IMR-90 (cell line): ENCODE measurements around the gene ERV3-1. TPM values are rescaled to one million over a fixed set of nuclear protein-coding genes. Genes with fewer than 3 reads are reported as not detected.
"Not testable (repeated sequence)": the region's sequence is repeated elsewhere in the genome, so short reads cannot be mapped to it uniquely, and the experiment has no call there.

Source experiments
- ATAC-seq: fragments of 200-7000 bp; cut with Tn5 transposase; 2 replicates; pipeline ENCODE4 v1.9.1; 2020; ENCODE audit warnings: low read depth, mild to moderate bottlenecking, moderate library complexity
- BruUV-seq: library from RNA; stranded (reverse); fragments of 400-500 nt; replicated peaks from 2 replicates; lab custom pipeline; 2021; lab: Mats Ljungman, UMichigan
- CTCF ChIA-PET: fragments of 300-600 bp; formaldehyde crosslinking; extraction: SDS; loops from one replicate; lab custom pipeline; 2021; ENCODE audit warnings: antibody characterized with exemption; lab: Yijun Ruan, JAX
- POLR2A ChIA-PET: fragments of 300-600 bp; sonication (Branson Sonifier 250); formaldehyde crosslinking; loops from one replicate; lab custom pipeline; 2022; ENCODE audit warnings: antibody characterized with exemption; ENCODE audit not compliant: unreplicated experiment; lab: Charles Lee
- DNase-seq: peaks from one replicate; pipeline ENCODE4 v3.0.0; 2013
- H2AFZ ChIP-seq: replicated peaks from 2 replicates; pipeline ENCODE3; 2013; ENCODE audit warnings: low read length, mild to moderate bottlenecking; ENCODE audit not compliant: poor library complexity
- H2AK5ac ChIP-seq: 2 replicates; pipeline ENCODE4 v1.6.1; 2013; ENCODE audit warnings: low read depth, low read length, inconsistent platforms
- H2AK9ac ChIP-seq: replicated peaks from 2 replicates; pipeline ENCODE3; 2013; ENCODE audit warnings: mild to moderate bottlenecking, low read depth, low read length, moderate library complexity; ENCODE audit not compliant: poor library complexity
- H2BK120ac ChIP-seq: 2 replicates; pipeline ENCODE4 v1.6.1; 2013; ENCODE audit warnings: low read depth, low read length, inconsistent platforms
- H2BK15ac ChIP-seq: 3 replicates; pipeline ENCODE4 v1.6.1; 2013; ENCODE audit warnings: low read depth, low read length, inconsistent platforms
- H2BK20ac ChIP-seq: 2 replicates; pipeline ENCODE4 v1.6.1; 2013; ENCODE audit warnings: low read depth, mild to moderate bottlenecking, inconsistent platforms, low read length, moderate library complexity
- H2BK5ac ChIP-seq: 2 replicates; pipeline ENCODE4 v1.6.1; 2013; ENCODE audit warnings: mild to moderate bottlenecking, low read depth, low read length, inconsistent platforms; ENCODE audit not compliant: poor library complexity, severe bottlenecking
- H3K14ac ChIP-seq: replicated peaks from 2 replicates; pipeline ENCODE4 v1.6.1; 2013; ENCODE audit warnings: low read depth, low read length, inconsistent platforms
- H3K18ac ChIP-seq: 2 replicates; pipeline ENCODE4 v1.6.1; 2013; ENCODE audit warnings: low read depth, low read length, control low read depth
- H3K23ac ChIP-seq: 2 replicates; pipeline ENCODE4 v1.6.1; 2013; ENCODE audit warnings: low read depth, low read length, inconsistent platforms
- H3K27ac ChIP-seq: 2 replicates; pipeline ENCODE4 v1.5.1; 2013; ENCODE audit warnings: mild to moderate bottlenecking, control low read depth, low read length; ENCODE audit not compliant: insufficient read depth
- H3K27me3 ChIP-seq: 2 replicates; pipeline ENCODE4 v1.6.1; 2013; ENCODE audit warnings: low read length; ENCODE audit not compliant: control insufficient read depth, insufficient read depth
- H3K36me3 ChIP-seq: 2 replicates; pipeline ENCODE4 v1.6.1; 2013; ENCODE audit warnings: low read length, mixed read lengths; ENCODE audit not compliant: control insufficient read depth, insufficient read depth
- H3K4ac ChIP-seq: 2 replicates; pipeline ENCODE4 v1.6.1; 2013; ENCODE audit warnings: low read depth, low read length, inconsistent platforms
- H3K4me1 ChIP-seq: 2 replicates; pipeline ENCODE4 v1.6.1; 2013; ENCODE audit warnings: low read length, mixed read lengths; ENCODE audit not compliant: control insufficient read depth, insufficient read depth
- H3K4me2 ChIP-seq: 2 replicates; pipeline ENCODE4 v1.6.1; 2013; ENCODE audit warnings: low read depth, mild to moderate bottlenecking, control low read depth, low read length, moderate library complexity
- H3K4me3 ChIP-seq: 2 replicates; pipeline ENCODE4 v1.5.1; 2013; ENCODE audit warnings: low read depth, mild to moderate bottlenecking, control low read depth, low read length, moderate library complexity; ENCODE audit not compliant: insufficient read depth
- H3K56ac ChIP-seq: 2 replicates; pipeline ENCODE4 v1.6.1; 2013; ENCODE audit warnings: low read length, inconsistent platforms; ENCODE audit not compliant: insufficient read depth; ENCODE audit errors: extremely low read depth
- H3K79me1 ChIP-seq, 2 experiments: 2 replicates each; pipeline ENCODE4 v1.6.1; 2013; ENCODE audit warnings: low read length in 2 of 2, inconsistent platforms in 1 of 2, low read depth in 1 of 2
- H3K9ac ChIP-seq: 2 replicates; pipeline ENCODE4 v1.6.1; 2013; ENCODE audit warnings: low read depth, low read length, control low read depth
- H3K9me1 ChIP-seq: 2 replicates; pipeline ENCODE4 v1.6.1; 2013; ENCODE audit warnings: low read length, inconsistent platforms; ENCODE audit not compliant: insufficient read depth
- H3K9me3 ChIP-seq: 2 replicates; pipeline ENCODE4 v1.6.1; 2013; ENCODE audit warnings: low read length; ENCODE audit not compliant: control insufficient read depth, insufficient read depth
- H4K20me1 ChIP-seq: 2 replicates; pipeline ENCODE4 v1.6.1; 2013; ENCODE audit warnings: low read length, inconsistent platforms; ENCODE audit not compliant: insufficient read depth
- H4K5ac ChIP-seq: 2 replicates; pipeline ENCODE4 v1.6.1; 2013; ENCODE audit warnings: mild to moderate bottlenecking, low read depth, low read length, control low read depth
- H4K8ac ChIP-seq, 2 experiments: 2 replicates each; pipeline ENCODE4 v1.6.1; 2013; ENCODE audit warnings: low read depth in 2 of 2, low read length in 2 of 2, control low read depth in 1 of 2, inconsistent platforms in 1 of 2
- H4K91ac ChIP-seq: 2 replicates; pipeline ENCODE4 v1.6.1; 2013; ENCODE audit warnings: low read depth, low read length, inconsistent platforms; ENCODE audit not compliant: insufficient read depth
- WGBS, 2 experiments: methylation state at CpG; one replicate each; pipeline versions ENCODE4 v1.1.5 to v1.1.7; 2013; ENCODE audit warnings: missing lambda C conversion rate in 2 of 2; ENCODE audit not compliant: insufficient read length in 1 of 2; ENCODE audit errors: extremely low coverage in 2 of 2; 5-methylcytosine and 5-hydroxymethylcytosine counted together
- dilution Hi-C: fragments of 300-500 bp; cut with HindIII; formaldehyde crosslinking; loops from one replicate; pipeline ENCODE4 v1.14.3; 2018; ENCODE audit warnings: low sequenced_read_pairs; ENCODE audit not compliant: unreplicated experiment
- in situ Hi-C: fragments of 300-500 bp; cut with MboI; formaldehyde crosslinking; loops from 3 replicates; pipeline ENCODE4 v1.14.3; 2019; ENCODE audit warnings: low sequenced_read_pairs, inconsistent platforms, mixed read lengths
- intact Hi-C: fragments of 100-400 bp; cut with micrococcal nuclease; formaldehyde crosslinking; loops from 2 replicates; pipeline ENCODE4 v1.10.0; 2022
- polyA plus RNA-seq, 3 experiments: library from polyadenylated mRNA; depleted of rRNA; stranded (reverse); fragments of >200 nt; gene quantifications; 2 replicates each; pipeline ENCODE4 v1.2.3, GENCODE V29; 2012; ENCODE audit warnings: low replicate concordance in 1 of 3
- total RNA-seq: library from RNA; depleted of rRNA; stranded (reverse); fragments of >200 nt; gene quantifications from 2 replicates; pipeline ENCODE4 v1.2.3, GENCODE V29; 2012

ERV3-1 gene
- total and polyA plus RNA-seq, 2 of the 4 experiments (the other 2 are of a cell fraction) = 7.0 to 11.8 TPM

DNA sequence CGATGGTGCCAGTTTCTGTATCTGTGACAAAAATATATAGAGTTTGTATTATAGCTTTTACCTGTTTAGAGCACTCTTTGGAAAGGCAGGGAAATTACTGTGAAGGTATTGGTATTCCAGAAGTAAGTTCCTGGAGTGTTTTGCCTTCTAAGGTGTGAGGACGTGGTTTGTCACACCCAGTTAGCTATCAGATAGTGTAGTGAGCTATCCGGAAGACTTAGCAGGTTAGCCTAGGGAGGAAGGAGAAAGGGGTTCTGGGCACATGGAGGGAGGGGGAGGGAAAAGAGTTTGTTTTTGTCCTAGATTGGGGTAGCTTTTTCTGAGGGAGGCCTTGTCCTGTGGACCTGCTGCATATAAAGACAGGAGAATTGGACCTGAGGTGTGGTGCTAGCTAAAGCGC, 39.8 kb upstream of the ERV3-1 start:
- H2BK15ac ChIP-seq, H2AK9ac ChIP-seq, in situ Hi-C loops, H2BK5ac ChIP-seq, H4K91ac ChIP-seq, H3K4me1 ChIP-seq, H3K36me3 ChIP-seq, H3K9ac ChIP-seq, POLR2A ChIA-PET, H4K8ac ChIP-seq, DNase-seq, H3K79me1 ChIP-seq, H3K9me1 ChIP-seq, H3K56ac ChIP-seq, H3K9me3 ChIP-seq, H2AK5ac ChIP-seq, H3K18ac ChIP-seq, intact Hi-C loops, H3K14ac ChIP-seq, H2AFZ ChIP-seq, H2BK120ac ChIP-seq, H3K27me3 ChIP-seq, H3K4me2 ChIP-seq, H3K4me3 ChIP-seq, H4K20me1 ChIP-seq, BruUV-seq, H3K27ac ChIP-seq, ATAC-seq, dilution Hi-C loops, H3K23ac ChIP-seq, H2BK20ac ChIP-seq, H4K5ac ChIP-seq, H3K4ac ChIP-seq: not testable (repeated sequence)
- CTCF ChIA-PET = interaction anchor here (0.6 kb wide), 1 partner anchor 395 kb away, joined by 3 read pairs; no protein-coding TSS in a partner anchor
- WGBS, 2 experiments = no CpG with 5 or more reads among the region's 4 CpGs

DNA sequence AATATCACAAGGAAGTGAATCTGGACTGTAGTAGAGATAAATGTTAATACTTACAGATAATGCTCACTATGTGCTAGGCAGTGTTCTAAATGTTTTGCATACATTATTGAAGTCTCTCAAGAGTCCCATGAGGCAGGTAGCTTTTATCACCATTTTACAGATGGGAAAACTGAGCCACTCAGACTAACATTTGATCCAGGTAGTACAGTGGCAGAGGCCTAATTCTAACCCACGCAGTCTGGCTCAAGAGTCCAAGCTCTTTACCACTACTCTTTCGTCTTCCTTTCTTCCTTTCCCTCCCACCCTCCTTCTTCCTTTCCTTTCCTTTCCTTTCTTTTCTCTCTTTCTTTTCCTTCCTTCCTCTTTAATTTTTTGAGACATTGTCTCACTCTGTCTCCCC, 39.1 kb upstream of the ERV3-1 start:
- POLR2A ChIA-PET, H3K79me1 ChIP-seq, H3K18ac ChIP-seq, H3K4ac ChIP-seq, H3K4me3 ChIP-seq, H3K27ac ChIP-seq, ATAC-seq, H2AK5ac ChIP-seq, H2BK5ac ChIP-seq, H2BK120ac ChIP-seq, H3K14ac ChIP-seq, H4K20me1 ChIP-seq, DNase-seq, H3K9me1 ChIP-seq, H3K9me3 ChIP-seq, H2BK20ac ChIP-seq, H2AFZ ChIP-seq, H3K27me3 ChIP-seq, H4K5ac ChIP-seq, H4K8ac ChIP-seq, H3K23ac ChIP-seq, H3K36me3 ChIP-seq, in situ Hi-C loops, H3K4me2 ChIP-seq, H2AK9ac ChIP-seq, H3K4me1 ChIP-seq, intact Hi-C loops, BruUV-seq, H4K91ac ChIP-seq, H2BK15ac ChIP-seq, H3K9ac ChIP-seq, H3K56ac ChIP-seq, dilution Hi-C loops: not testable (repeated sequence)
- CTCF ChIA-PET = interaction anchor here (0.6 kb wide), 1 partner anchor 395 kb away, joined by 3 read pairs; no protein-coding TSS in a partner anchor
- no CpG with 5 or more reads among the region's 2 CpGs for WGBS, 2 experiments
